Epidermal melanocyte (primary cell): Measurements from ENCODE around the gene CHTF18.
"Not testable (repeated sequence)": the region's sequence is repeated elsewhere in the genome, so short reads cannot be mapped to it uniquely, and the experiment has no call there.

Source experiments
- DNase-seq: peaks from one replicate; pipeline ENCODE4 v3.0.0; 2011; ENCODE audit warnings: low spot score; ENCODE audit not compliant: insufficient read length

The CHTF18 gene

GRCh38 chr16:825341-826061, 37.1 kb downstream of the CHTF18 start:
- no peak for DNase-seq

GRCh38 chr16:827513-827912, 39.1 kb downstream of the CHTF18 start:
- no peak for DNase-seq

DNA sequence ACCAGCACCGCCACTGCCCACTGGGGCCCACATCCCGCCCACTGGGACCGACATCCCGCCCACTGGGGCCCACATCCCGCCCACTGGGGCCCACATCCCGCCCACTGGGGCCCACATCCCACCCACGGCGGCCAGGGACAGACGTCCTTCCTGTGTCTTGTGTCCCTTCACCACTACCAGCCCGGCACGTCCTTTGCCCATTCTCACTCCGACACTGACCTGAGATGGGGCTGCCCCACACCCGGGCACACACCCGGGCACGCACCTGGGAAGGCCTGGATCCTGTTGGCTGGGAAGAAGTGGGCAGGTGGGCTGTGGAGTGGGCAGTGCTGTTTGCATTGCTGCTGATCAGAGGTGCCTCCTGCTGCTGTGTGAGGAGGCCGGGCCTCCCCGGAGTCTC, 40.5 kb downstream of the CHTF18 start:
- no peak for DNase-seq

DNA sequence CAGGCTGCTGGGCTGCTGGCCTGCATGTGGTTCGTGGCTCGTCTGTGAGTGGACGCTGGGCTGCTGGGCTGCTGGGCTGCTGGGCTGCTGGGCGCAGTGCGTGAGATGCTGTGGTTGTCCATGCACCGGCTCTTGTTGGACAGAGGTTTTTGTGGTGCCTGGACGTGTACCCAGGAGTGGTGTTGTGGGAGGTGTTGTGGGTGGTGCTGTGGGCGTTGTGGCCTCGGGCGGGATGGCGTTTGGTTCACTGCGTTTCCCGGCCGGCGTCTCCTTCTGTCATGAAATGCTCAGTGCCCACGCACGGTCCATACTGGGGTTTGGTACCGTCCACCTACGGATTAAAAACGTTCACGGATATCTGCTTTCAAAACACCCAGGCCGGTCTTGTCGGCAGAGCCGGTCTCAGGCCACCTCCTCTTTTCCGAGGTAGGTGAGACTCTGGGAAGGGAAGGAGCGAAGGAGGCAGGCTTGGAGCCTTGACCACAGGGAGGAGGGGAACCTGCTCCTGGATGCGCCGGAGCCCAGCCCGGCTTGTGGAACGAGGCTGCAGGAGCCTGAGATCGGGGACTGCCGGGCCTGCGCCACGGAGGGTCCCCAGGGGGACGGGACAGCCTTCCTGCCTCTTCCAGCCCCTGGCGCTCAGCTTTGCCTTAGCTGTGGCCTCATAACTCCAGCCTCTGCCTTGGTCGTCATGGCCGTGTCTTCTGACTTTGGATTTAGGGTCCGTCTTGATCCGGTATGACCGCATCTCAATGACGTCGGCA, 41.9 kb downstream of the CHTF18 start:
- DNase-seq, result no peak

DNA sequence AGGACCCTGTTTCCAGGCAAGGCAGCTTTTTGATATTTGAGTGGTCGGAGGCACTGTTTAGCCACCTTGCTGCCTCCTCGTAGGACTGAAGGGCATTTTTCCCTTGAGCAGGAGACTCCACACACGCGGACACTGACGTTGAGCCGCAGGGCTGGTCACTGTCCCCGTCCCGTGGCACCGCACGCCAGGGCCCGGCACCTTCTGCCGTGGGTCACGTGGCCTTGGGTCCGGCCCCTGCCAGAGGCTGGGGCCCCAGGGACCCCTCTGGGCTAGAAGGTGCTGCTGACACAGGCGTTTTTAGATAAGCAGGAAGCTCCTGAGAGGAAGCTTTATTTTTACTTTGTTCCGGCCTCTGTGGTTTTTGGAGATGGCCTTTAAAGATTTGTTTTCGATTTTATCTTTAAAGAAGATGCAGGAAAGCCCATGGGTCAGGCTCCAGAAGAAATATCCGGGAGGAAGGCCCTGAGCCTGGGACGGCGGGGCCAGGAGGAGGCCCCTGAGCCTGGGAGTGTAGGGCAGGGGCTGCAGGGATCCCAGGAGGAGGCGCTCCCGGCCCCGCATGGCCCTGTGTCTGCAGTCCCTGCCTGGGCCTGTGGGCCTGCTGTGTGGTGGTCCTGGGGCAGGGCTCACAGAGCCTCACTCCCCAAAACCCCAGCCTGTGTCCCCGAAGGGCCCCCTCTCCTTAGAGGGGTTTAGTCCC, 42.6 kb downstream of the CHTF18 start:
- DNase-seq, result no peak

- no peak for DNase-seq
Measured at GRCh38 chr16:831571-832413, 43.4 kb downstream of the CHTF18 start.

DNA sequence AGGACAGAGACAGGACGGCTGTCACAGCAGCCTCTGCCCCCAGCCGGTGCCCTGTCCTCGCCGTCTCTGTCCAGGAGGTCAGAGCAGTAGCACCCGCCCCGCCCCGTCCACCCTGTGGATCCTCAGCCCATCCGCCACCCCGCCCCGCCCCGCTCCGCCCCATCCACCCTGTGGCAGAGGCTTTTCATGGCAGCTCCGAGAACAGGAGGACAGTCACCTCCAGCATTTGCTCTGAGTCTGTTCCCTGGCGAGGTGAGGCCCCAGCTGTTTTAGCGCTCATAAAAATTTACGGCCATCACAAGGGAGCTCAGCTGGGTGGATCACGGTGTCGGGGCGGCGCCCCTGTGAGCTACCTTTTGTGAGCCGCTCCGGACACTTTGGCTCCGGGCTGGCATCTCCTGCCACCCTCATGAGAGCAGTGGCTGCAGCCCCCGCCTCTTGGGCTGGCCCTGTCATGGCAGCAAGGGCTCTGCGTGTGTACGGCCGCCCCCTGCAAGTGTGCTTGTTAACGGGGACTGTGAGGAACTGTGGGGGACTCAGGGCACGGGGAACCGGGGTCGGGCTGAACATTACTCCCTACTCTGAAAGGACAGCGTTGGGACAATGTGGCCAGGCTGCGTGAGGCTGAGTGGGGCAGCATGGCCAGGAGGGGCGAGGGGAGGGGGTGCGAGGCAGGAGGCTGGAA, 44.4 kb downstream of the CHTF18 start:
- DNase-seq, result no peak

DNA sequence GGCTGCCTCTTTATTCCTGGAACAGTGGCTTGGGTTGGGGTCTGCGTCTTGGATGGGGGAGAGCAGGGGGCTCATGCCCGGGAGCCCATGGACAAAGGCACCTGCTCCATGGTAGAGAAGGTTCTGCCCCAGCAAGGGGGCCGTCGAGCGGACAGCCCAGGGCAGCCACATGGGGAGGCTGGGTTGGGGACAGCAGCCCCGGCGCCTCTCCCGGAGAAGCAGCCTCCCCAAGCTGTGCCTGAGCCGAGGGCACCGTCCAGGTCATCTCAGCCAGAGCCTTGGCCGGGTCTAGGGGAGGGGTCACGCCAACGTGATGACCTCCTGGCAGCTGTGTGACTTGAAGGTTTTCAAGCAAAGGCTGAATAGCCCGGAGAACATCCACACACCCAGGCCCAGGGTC, 45.0 kb downstream of the CHTF18 start:
- DNase-seq, result no peak

DNA sequence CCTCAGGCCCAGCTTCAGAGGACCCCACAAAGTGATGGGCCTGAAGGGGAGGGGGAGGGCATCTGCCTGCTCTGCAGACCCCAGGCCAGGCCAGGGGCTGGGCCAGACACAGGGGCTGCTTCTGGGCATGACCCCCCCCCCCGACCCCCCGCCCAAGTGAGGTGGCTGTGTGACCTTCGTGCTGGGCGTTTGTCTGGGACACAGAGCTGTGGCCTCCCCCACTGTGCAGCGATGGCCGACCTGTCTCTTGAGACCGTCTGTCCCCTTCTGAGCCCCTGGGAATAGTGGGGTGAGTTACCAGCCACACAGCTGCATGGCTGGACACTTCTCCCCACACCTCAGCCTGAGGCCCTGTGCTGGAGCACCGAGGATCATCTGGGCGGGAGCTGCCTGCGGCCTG, 47.0 kb downstream of the CHTF18 start:
- DNase-seq, result no peak

GRCh38 chr16:836221-836620, 47.8 kb downstream of the CHTF18 start:
- DNase-seq, result no peak

GRCh38 chr16:836822-837221, 48.4 kb downstream of the CHTF18 start:
- not testable (repeated sequence) for DNase-seq

DNA sequence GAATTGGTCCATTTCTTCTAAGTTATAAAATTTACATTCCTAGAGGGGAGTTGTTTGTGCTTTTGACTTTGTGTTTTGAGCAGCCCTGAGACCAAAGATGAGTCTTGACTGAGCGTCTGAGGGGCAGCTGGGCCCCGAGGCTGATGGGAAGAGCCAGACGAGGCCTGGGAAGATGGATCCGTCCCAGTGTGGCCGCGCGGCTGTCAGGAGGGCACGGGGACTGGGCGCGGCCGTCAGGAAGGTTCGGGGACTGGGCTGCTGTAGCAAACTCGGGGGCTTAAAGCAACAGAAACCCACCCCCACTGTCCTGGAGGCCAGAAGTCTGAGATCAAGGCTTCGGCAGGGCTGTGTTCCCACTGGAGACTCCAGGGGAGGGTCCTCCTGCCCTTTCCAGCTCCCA, 50.3 kb downstream of the CHTF18 start:
- no peak for DNase-seq

GRCh38 chr16:839643-840408, 51.4 kb downstream of the CHTF18 start:
- DNase-seq, result no peak

GRCh38 chr16:840561-841454, 52.4 kb downstream of the CHTF18 start:
- no peak for DNase-seq

DNA sequence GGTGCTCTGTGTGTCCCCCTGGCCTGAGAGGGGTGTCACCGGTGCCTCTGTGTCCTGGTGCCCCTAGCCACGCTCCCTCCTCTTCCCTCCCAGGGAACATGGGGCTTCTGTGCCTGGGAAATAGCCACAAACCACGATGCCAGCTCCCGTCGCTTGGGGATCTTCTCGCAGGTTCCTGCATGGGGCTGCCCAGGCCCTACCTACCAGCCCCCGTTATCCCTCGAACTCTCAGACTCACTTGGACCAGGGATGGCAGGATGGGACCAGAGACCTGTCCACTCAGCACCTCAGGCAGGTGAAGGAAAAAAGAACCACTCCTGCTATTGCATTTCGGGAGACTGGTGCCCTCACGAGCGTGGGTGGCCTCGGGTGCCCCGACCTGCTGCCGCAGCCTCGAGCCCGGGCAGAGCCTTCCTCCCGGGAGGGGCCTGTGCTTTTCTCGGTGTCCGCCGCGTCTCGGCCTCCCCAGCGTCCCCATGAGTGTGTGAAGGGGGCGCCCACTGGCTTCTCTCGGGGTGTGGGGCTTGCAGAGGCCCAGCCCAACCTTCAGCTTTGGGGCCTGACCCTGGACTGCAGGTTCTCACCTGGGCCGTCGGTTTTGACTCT, 53.1 kb downstream of the CHTF18 start:
- no peak for DNase-seq

GRCh38 chr16:842061-842476, 53.6 kb downstream of the CHTF18 start:
- DNase-seq, result no peak

DNA sequence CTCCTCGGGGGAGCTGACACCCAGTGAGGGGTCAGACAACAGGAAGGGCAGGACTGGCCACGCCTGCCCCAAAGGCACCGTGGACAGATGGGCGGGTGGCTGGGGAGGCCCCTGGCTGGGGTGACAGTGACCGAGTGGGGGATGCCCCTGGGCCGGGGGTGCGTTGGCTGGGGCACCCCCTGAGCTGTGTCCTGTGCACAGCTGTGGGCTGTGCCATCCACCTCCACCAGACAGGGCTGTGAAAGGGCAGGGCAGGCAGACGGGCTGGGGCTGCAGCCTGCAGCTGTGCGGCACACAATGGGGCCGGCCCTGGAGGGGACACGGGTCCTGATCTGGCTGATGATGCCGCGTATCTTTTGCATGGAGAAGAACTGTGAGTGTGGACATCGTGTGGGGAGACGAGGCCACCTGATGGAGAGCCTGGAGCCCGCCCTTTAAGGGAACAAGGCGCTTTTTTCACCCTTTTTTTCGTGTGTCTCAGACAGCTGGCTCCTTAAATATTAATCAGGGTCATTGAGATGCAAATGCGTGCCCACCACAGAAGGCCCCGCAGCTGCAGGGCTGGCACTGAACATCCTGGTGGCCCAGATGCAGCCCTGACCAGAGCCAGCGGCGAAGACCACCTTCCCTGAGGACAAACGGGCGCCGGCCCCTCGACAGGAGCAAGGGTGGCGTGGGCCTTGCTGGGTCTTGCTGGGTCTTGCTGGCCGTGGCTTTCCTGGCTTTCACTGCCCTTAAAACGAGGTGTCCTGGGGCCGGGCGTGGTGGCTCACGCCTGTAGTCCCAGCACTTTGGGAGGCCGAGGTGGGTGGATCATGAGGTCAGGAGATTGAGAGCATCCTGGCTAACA, 54.5 kb downstream of the CHTF18 start:
- DNase-seq, result no peak

DNA sequence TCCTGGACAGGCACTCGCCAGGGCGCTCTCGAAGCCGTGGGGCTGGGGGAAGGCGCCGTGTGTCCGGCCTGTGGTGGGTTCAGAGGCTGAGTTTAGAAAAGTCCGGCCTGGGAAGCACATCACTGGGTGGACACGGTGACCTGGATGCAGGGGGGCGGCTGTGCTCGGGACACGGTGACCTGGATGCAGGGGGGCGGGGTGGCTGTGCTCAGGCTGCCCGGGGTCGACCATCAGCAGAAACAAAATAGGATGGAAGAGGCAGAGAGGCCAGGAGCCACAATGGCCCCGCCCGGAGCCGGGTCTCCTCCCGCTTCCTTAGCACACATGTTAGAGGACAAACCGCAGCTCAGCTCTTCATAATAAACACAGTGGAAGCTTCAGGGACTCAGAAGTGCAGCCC, 55.4 kb downstream of the CHTF18 start:
- DNase-seq, result no peak
